Measurements from ENCODE around the gene SSC4D. TPM values are rescaled to one million over a fixed set of nuclear protein-coding genes. Genes with fewer than 3 reads are reported as not detected.
"Not testable (repeated sequence)": the region's sequence is repeated elsewhere in the genome, so short reads cannot be mapped to it uniquely, and the experiment has no call there.

Gene SSC4D
- total and polyA plus RNA-seq, 2 donors, result 0.71 to 0.96 TPM

DNA sequence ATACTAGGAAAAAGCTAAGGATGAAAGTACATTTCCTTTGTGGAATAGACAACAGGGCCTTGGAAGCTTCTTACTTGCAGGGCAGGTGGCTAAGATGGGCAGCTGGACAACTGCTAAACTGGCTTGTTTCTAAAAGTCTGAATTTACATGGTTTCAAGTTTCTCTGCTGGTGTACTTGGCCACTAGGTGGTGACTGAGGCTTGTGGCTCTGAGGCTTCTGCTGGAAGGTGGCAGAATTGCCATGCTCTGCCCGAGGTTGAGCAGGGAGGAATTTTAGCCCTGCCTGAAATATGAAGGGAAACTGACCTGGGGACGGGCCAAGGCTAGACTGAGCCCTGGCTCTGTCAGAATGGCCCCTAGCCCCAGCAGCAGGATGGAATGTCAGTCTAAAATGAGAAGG is 28.4 kb upstream of the SSC4D start:
- not testable (repeated sequence) for H3K4me3 ChIP-seq (ENCODE audit: low read length in 2 of 2); H3K9me3 ChIP-seq (ENCODE audit: control insufficient read depth in 2 of 2, insufficient read depth in 1 of 2, low read length in 1 of 2); H3K36me3 ChIP-seq (ENCODE audit: control insufficient read depth in 2 of 2, insufficient read depth in 2 of 2, low read length in 1 of 2); H3K27ac ChIP-seq (ENCODE audit: low read depth in 1 of 2, low read length in 1 of 2); H3K27me3 ChIP-seq (ENCODE audit: control insufficient read depth in 2 of 2, insufficient read depth in 1 of 2, low read length in 1 of 2); H3K4me1 ChIP-seq (ENCODE audit: control insufficient read depth in 2 of 2, insufficient read depth in 2 of 2, low read length in 2 of 2)
- DNase-seq (ENCODE audit: low read depth in 6 of 9, low spot score in 9 of 9), result peak in 8 of 9 donors; percentile 43 to 81 (median 56)
- 27% methylated on average over 2 of the region's 2 CpGs for WGBS

DNA sequence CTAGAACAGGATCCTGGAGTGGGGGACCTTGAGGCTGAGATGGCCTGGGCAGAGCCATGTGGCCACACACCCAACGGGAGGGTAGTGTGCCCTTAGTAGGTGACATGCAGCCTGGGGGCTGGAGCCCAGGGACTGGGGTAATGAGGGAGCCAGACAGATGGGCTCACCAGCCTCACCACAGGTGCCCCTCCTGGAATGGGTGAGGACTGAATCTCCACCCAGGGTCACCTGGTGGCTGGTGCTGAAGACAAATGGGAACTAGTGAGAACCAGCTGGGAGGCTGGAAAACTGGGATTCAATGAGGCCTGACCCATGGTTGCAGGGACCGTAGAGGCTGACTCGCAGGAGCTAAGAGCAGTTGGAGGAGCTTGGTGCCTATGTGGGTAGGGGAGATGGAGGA is 21.3 kb upstream of the SSC4D start:
- Histone ChIP-seq H3K27me3 (ENCODE audit: control insufficient read depth in 2 of 2, insufficient read depth in 1 of 2, low read length in 1 of 2) (no peaks in the 10 kb centered on the region), H3K27ac (ENCODE audit: low read depth in 1 of 2, low read length in 1 of 2) (no peak overlapping the region), H3K36me3 (ENCODE audit: control insufficient read depth in 2 of 2, insufficient read depth in 2 of 2, low read length in 1 of 2) (no peaks in the 10 kb centered on the region), H3K4me1 (ENCODE audit: control insufficient read depth in 2 of 2, insufficient read depth in 2 of 2, low read length in 2 of 2) (no peaks in the 10 kb centered on the region), H3K4me3 (ENCODE audit: low read length in 2 of 2) (no peak overlapping the region), H3K9me3 (ENCODE audit: control insufficient read depth in 2 of 2, insufficient read depth in 1 of 2, low read length in 1 of 2) (no peaks in the 10 kb centered on the region)
- WGBS, result 98% methylated on average over 3 of the region's 3 CpGs
- DNase-seq (ENCODE audit: low read depth in 6 of 9, low spot score in 9 of 9), result no peak

DNA sequence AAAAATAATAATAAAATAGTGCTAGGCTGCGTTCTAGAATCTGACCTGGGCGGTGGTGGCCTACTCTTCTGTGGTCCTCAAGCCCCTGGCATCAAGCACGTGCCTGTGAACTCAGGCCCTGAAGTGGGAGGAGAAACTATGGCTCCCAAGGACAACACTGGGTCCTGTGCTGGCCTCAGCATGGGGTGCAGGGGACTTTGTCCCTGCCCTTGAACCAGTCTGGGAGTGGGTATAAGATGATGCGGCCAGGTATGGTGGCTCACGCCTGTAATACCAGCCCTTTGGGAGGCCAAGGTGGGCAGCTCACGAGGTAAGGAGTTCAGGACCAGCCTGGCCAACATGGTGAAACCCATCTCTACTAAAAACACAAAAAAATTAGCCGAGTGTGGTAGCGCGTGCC is 20.7 kb upstream of the SSC4D start:
- H3K27ac ChIP-seq (ENCODE audit: low read depth in 1 of 2, low read length in 1 of 2), result no peak overlapping the region
- H3K27me3 ChIP-seq (ENCODE audit: control insufficient read depth in 2 of 2, insufficient read depth in 1 of 2, low read length in 1 of 2), result no peaks in the 10 kb centered on the region
- no peak for DNase-seq (ENCODE audit: low read depth in 6 of 9, low spot score in 9 of 9)
- no peaks in the 10 kb centered on the region for H3K36me3 ChIP-seq (ENCODE audit: control insufficient read depth in 2 of 2, insufficient read depth in 2 of 2, low read length in 1 of 2)
- H3K4me1 ChIP-seq (ENCODE audit: control insufficient read depth in 2 of 2, insufficient read depth in 2 of 2, low read length in 2 of 2), result no peaks in the 10 kb centered on the region
- WGBS, result 95% methylated on average over 9 of the region's 9 CpGs
- H3K9me3 ChIP-seq (ENCODE audit: control insufficient read depth in 2 of 2, insufficient read depth in 1 of 2, low read length in 1 of 2), result no peaks in the 10 kb centered on the region
- no peak overlapping the region for H3K4me3 ChIP-seq (ENCODE audit: low read length in 2 of 2)

DNA sequence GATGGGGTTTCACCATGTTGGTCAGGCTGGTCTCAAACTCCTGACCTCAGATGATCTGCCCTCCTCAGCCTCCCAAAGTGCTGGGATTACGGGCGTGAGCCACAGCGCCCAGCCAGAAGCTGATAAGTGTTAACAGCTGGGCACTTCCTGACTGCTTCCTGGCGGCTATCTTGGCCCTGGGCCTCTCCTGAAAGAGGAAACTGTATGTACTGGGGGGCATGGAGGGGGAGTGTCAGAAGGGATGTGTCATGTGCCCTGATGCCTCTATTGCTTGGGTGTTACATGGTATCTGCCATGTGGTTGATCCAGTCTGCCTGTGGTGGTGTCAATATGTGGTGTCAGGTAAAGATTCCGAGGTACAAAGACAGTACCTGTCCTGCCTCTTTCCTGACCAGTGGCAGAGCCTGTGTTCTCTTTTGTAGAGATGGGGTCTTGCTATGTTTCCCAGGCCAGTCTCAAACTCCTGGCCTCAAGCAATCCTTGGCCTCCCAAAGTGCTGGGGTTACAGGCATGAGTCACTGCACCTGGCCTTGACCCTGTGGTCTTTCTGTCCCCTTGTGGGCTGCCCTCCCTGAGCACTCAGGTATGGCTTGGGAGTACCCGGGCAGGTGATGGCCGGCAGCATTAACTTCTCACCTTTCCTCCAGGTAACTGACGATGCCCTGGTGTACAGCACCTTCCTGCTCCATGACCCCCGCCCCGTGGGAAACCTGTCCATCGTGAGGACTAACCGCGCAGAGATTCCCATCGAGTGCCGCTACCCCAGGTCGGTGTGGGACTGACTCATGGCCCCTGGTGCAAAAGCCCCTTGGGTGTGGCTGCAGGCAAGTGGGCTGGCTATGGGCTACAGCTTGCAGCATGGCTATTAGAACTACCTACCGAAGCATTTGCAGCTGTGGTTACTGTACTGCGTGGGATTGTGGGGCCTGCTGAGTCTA is 19.6 kb upstream of the SSC4D start:
- Histone ChIP-seq H3K36me3 (ENCODE audit: control insufficient read depth in 2 of 2, insufficient read depth in 2 of 2, low read length in 1 of 2) (no peaks in the 10 kb centered on the region), H3K27me3 (ENCODE audit: control insufficient read depth in 2 of 2, insufficient read depth in 1 of 2, low read length in 1 of 2) (peaks cover 0 to 1% of the 10 kb centered on the region in 2 donors), H3K27ac (ENCODE audit: low read depth in 1 of 2, low read length in 1 of 2) (no peak overlapping the region), H3K4me1 (ENCODE audit: control insufficient read depth in 2 of 2, insufficient read depth in 2 of 2, low read length in 2 of 2) (peaks cover 0 to 8% of the 10 kb centered on the region in 2 donors), H3K4me3 (ENCODE audit: low read length in 2 of 2) (no peak overlapping the region), H3K9me3 (ENCODE audit: control insufficient read depth in 2 of 2, insufficient read depth in 1 of 2, low read length in 1 of 2) (no peaks in the 10 kb centered on the region)
- DNase-seq (ENCODE audit: low read depth in 6 of 9, low spot score in 9 of 9), result no peak
- WGBS, result 92% methylated on average over 18 of the region's 18 CpGs

DNA sequence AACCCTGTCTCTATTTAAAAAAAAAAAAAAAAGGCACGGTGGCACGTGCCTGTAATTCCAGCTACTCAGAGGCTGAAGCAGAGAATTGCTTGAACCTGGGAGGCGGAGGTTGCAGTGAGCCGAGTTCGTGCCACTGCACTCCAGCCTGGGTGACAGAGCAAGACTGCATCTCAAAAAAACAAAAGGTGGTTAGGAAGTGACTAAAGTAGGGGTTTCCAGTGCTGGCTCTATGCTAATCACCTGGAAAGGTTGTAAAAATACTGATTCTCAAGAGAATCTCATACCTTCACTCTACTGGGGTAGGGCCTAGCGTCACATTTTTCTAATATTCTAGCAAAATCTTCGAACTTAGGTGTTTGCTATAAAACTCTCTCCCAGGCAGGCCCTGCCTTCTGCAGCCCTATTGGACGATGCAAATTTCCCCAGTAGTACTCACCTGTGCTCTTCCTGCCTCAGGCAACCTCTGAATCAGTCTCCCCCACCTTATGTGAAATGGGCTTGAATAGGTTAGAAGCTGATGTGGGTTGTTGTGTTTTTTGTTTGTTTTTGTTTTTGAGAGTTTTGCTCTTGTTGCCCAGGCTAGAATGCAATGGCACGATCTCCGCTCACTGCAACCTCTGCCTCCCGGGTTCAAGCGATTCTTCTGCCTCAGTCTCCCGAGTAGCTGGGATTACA is 18.8 kb upstream of the SSC4D start:
- 98% methylated on average over 13 of the region's 13 CpGs for WGBS
- no peak overlapping the region for H3K4me3 ChIP-seq (ENCODE audit: low read length in 2 of 2)
- H3K4me1 ChIP-seq (ENCODE audit: control insufficient read depth in 2 of 2, insufficient read depth in 2 of 2, low read length in 2 of 2), result peaks cover 0 to 11% of the 10 kb centered on the region in 2 donors
- no peak overlapping the region for H3K27ac ChIP-seq (ENCODE audit: low read depth in 1 of 2, low read length in 1 of 2)
- no peaks in the 10 kb centered on the region for H3K9me3 ChIP-seq (ENCODE audit: control insufficient read depth in 2 of 2, insufficient read depth in 1 of 2, low read length in 1 of 2)
- no peak for DNase-seq (ENCODE audit: low read depth in 6 of 9, low spot score in 9 of 9)
- peaks cover 0 to 3% of the 10 kb centered on the region in 2 donors for H3K27me3 ChIP-seq (ENCODE audit: control insufficient read depth in 2 of 2, insufficient read depth in 1 of 2, low read length in 1 of 2)
- H3K36me3 ChIP-seq (ENCODE audit: control insufficient read depth in 2 of 2, insufficient read depth in 2 of 2, low read length in 1 of 2), result no peaks in the 10 kb centered on the region

DNA sequence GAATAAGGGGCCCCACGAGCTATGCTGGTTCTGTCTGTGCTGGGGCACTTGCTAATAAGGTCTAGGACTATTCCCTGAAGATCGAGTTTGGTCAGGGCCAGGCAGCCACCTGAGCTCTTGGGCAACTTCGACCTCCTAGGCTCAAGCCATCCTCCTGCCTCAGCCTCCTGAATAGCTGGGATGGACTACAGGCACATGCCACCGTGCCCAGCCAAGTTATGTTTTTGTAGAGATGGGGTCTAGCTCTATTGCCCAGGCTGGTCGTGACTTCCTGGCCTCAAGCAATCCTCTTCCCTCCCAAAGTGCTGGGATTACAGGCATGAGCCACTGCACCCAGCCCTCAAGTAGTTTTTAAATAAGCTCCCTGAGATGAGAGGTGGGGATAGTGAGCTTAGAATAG is 18.1 kb upstream of the SSC4D start:
- whole genome bisulfite sequencing, result 93% methylated on average over 5 of the region's 5 CpGs
- peaks cover 0 to 3% of the 10 kb centered on the region in 2 donors for H3K27me3 ChIP-seq (ENCODE audit: control insufficient read depth in 2 of 2, insufficient read depth in 1 of 2, low read length in 1 of 2)
- H3K4me1 ChIP-seq (ENCODE audit: control insufficient read depth in 2 of 2, insufficient read depth in 2 of 2, low read length in 2 of 2), result peaks cover 0 to 11% of the 10 kb centered on the region in 2 donors
- H3K9me3 ChIP-seq (ENCODE audit: control insufficient read depth in 2 of 2, insufficient read depth in 1 of 2, low read length in 1 of 2), result no peaks in the 10 kb centered on the region
- H3K27ac ChIP-seq (ENCODE audit: low read depth in 1 of 2, low read length in 1 of 2), result no peak overlapping the region
- H3K4me3 ChIP-seq (ENCODE audit: low read length in 2 of 2), result no peak overlapping the region
- no peak for DNase-seq (ENCODE audit: low read depth in 6 of 9, low spot score in 9 of 9)
- no peaks in the 10 kb centered on the region for H3K36me3 ChIP-seq (ENCODE audit: control insufficient read depth in 2 of 2, insufficient read depth in 2 of 2, low read length in 1 of 2)

DNA sequence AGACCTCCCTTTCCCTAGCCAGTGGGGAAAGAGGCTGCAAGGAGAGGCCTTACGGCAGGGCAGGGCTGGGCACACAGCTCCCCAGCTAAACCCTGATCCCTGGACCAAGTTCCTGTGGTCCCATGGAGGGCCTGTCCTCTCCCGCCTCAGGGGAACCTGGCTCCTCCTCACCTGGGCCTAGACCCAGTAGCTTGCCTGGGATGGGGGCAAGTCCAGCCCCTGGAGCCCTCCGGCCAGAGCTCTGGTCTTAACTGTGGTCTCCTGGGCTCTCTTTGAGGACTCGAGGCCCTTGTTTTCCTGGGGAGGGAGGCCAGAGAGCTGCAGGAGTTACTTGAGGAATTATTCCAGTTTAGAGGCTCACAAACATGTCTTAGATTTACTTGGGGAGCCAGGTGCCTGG is 16.7 kb upstream of the SSC4D start:
- peaks cover 0 to 11% of the 10 kb centered on the region in 2 donors for H3K4me1 ChIP-seq (ENCODE audit: control insufficient read depth in 2 of 2, insufficient read depth in 2 of 2, low read length in 2 of 2)
- no peak for DNase-seq (ENCODE audit: low read depth in 6 of 9, low spot score in 9 of 9)
- no peaks in the 10 kb centered on the region for H3K36me3 ChIP-seq (ENCODE audit: control insufficient read depth in 2 of 2, insufficient read depth in 2 of 2, low read length in 1 of 2)
- H3K27me3 ChIP-seq (ENCODE audit: control insufficient read depth in 2 of 2, insufficient read depth in 1 of 2, low read length in 1 of 2), result peaks cover 0 to 3% of the 10 kb centered on the region in 2 donors
- H3K4me3 ChIP-seq (ENCODE audit: low read length in 2 of 2), result no peak overlapping the region
- no peaks in the 10 kb centered on the region for H3K9me3 ChIP-seq (ENCODE audit: control insufficient read depth in 2 of 2, insufficient read depth in 1 of 2, low read length in 1 of 2)
- H3K27ac ChIP-seq (ENCODE audit: low read depth in 1 of 2, low read length in 1 of 2), result no peak overlapping the region
- 95% methylated on average over 4 of the region's 4 CpGs for WGBS

DNA sequence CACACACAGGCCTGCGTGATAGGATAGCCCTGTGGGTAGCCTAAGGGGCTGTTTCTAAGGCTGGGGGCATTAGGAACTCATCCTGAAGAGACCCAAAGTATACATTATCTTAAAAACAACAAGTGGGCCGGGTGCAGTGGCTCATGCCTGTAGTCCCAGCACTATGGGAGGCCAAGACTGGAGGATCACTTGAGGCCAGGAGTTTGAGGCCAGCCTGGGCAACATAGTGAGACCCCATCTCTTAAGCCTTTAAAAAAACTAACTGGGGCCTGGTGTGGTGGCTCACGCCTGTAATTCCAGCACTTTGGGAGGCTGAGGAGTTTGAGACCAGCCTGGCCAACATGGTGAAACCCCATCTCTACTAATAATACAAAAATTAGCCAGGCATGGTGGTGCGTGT is 16.1 kb upstream of the SSC4D start:
- peaks cover 0 to 11% of the 10 kb centered on the region in 2 donors for H3K4me1 ChIP-seq (ENCODE audit: control insufficient read depth in 2 of 2, insufficient read depth in 2 of 2, low read length in 2 of 2)
- not testable (repeated sequence) for H3K4me3 ChIP-seq (ENCODE audit: low read length in 2 of 2); DNase-seq (ENCODE audit: low read depth in 6 of 9, low spot score in 9 of 9); H3K27ac ChIP-seq (ENCODE audit: low read depth in 1 of 2, low read length in 1 of 2); H3K9me3 ChIP-seq (ENCODE audit: control insufficient read depth in 2 of 2, insufficient read depth in 1 of 2, low read length in 1 of 2); H3K36me3 ChIP-seq (ENCODE audit: control insufficient read depth in 2 of 2, insufficient read depth in 2 of 2, low read length in 1 of 2); H3K27me3 ChIP-seq (ENCODE audit: control insufficient read depth in 2 of 2, insufficient read depth in 1 of 2, low read length in 1 of 2)
- 93% methylated on average over 4 of the region's 4 CpGs for WGBS

DNA sequence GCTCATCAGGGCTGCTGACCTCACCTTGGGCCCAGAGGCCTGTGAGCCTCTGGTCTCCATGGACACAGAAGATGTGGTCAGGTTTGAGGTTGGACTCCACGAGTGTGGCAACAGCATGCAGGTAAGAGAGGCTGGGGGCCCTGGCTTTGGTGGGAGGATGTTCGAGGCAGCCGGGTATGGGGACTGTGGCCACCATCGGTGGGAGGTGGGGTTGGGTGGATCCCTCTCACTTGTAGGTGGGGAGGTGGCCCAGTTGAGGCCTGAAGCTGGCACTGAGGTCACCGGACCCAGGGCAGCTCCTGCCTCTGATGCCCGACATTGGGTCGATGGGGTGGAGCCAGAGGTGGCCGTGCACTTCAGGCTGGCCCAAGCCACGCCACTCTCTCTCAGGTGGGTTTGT is 15.7 kb upstream of the SSC4D start:
- Histone ChIP-seq H3K4me1 (ENCODE audit: control insufficient read depth in 2 of 2, insufficient read depth in 2 of 2, low read length in 2 of 2) (peaks cover 0 to 11% of the 10 kb centered on the region in 2 donors), H3K27me3 (ENCODE audit: control insufficient read depth in 2 of 2, insufficient read depth in 1 of 2, low read length in 1 of 2) (peaks cover 0 to 3% of the 10 kb centered on the region in 2 donors), H3K4me3 (ENCODE audit: low read length in 2 of 2) (no peak overlapping the region), H3K27ac (ENCODE audit: low read depth in 1 of 2, low read length in 1 of 2) (no peak overlapping the region), H3K9me3 (ENCODE audit: control insufficient read depth in 2 of 2, insufficient read depth in 1 of 2, low read length in 1 of 2) (no peaks in the 10 kb centered on the region), H3K36me3 (ENCODE audit: control insufficient read depth in 2 of 2, insufficient read depth in 2 of 2, low read length in 1 of 2) (no peaks in the 10 kb centered on the region)
- WGBS, result 96% methylated on average over 9 of the region's 9 CpGs
- DNase-seq (ENCODE audit: low read depth in 6 of 9, low spot score in 9 of 9), result no peak

Data from thymus (tissue), 11 donors.